ENCODE results near the gene MPST.

MPST gene

DNA sequence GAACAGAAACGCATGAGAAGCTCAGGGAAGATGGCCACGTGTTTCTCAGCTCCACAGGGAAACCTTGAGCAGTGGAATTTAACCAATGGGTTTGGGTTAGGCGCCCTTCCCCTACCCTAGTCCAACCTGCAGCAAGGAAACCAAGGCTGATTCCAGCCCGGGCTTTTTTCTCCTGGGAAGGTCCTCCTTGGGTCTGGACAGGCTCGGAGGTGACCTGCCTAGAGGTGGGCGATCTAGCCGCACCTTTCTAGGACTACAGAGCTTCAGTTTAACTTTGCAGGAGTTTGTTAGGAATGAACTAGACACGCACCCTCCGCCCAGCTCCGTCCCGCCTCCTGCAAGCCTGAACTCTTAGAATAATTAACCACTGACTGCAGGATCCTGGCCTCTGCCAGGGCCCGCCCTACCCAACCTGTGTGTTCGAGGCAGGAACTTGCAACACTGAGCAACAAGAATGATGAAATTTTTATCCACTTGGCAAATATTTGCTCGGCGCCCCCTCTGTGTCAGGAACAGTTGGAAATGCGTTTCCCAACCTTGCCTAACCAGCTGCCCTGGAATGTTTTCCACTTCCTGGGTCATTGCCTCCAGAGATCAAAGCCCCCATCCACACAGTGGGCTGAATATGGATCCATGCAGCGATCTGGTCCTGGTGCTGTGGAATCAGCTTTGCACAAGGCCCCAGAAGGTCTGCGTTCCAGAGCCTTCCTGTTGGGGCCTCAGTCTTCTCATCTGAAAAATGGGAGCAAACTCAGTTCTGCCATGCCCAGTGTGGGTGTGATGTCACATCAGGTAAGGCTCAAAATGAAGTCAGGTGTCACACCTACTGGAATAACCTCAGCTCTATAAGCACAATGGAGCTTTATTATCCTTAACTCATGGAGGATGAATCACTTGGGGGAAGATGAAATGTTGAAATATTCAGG, 13.3 kb downstream of the MPST start:
- no peak overlapping the region for H3K4me3 ChIP-seq (ENCODE audit: low read length)
- H3K9me3 ChIP-seq (ENCODE audit: control insufficient read depth, insufficient read depth, low read length) = no peaks in the 10 kb centered on the region; the same call in 1 of the 2 replicates
- 0 out of 2 replicates have a peak, but pooled peaks cover 1% of the 10 kb centered on the region for H3K4me1 ChIP-seq (ENCODE audit: control insufficient read depth, insufficient read depth, low read length)
- H3K36me3 ChIP-seq (ENCODE audit: control insufficient read depth, insufficient read depth, low read length) = peaks cover 7% of the 10 kb centered on the region
- no peak overlapping the region for H3K27ac ChIP-seq (ENCODE audit: low read length)
- WGBS (ENCODE audit: insufficient coverage, insufficient read length) = no CpG with 5 or more reads among the region's 18 CpGs
- no peaks in the 10 kb centered on the region for H3K27me3 ChIP-seq (ENCODE audit: control insufficient read depth, insufficient read depth, low read length)
- DNase-seq (ENCODE audit: low read depth, low spot score) = no peak

DNA sequence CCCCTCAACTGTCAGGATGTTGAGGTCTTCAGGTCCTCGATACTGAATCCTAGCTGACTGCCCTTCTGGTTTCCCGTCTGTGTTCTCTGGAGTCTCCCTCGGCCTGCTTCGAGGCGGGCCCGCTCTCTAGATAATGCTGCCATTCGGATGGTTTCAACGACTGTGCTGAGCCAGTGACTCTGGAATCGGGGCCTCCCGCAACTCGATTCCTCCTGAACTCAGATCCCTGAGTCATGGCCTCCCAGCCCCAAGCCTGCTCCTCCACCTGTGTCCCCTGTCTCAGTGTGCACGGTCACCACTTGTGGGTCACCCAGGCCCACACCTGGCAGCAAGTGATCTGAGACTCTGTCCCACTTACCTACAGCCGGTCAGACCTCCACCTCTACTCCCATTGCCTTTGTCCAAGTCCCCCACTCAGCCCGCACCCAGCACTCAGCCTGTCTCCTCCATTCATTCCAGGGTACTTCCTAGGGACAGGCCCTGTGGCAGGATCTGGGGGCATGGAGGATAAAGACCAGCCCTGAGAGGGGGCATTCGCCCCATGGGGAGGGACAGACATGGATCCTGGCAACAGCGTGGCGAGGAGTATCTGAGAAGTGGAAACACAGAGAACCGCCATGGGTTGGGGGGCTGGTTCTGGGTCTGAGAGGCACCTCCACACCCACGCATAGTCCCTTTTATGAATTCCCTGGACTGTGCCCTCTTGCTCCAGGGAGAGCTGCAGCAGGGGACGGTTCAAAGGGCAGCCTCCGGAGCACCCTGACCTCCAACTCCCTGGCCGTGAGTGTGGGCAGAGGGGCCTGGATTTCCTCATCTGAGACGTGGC, 14.3 kb downstream of the MPST start:
- H3K27me3 ChIP-seq (ENCODE audit: control insufficient read depth, insufficient read depth, low read length) = no peaks in the 10 kb centered on the region
- 0 out of 2 replicates have a peak, but pooled peaks cover 1% of the 10 kb centered on the region for H3K4me1 ChIP-seq (ENCODE audit: control insufficient read depth, insufficient read depth, low read length)
- H3K4me3 ChIP-seq (ENCODE audit: low read length) = no peak overlapping the region
- no peaks in the 10 kb centered on the region; the same call in 1 of the 2 replicates for H3K9me3 ChIP-seq (ENCODE audit: control insufficient read depth, insufficient read depth, low read length)
- no CpG with 5 or more reads among the region's 23 CpGs for WGBS (ENCODE audit: insufficient coverage, insufficient read length)
- no peak overlapping the region for H3K27ac ChIP-seq (ENCODE audit: low read length)
- DNase-seq (ENCODE audit: low read depth, low spot score) = no peak
- H3K36me3 ChIP-seq (ENCODE audit: control insufficient read depth, insufficient read depth, low read length) = peaks cover 7% of the 10 kb centered on the region

DNA sequence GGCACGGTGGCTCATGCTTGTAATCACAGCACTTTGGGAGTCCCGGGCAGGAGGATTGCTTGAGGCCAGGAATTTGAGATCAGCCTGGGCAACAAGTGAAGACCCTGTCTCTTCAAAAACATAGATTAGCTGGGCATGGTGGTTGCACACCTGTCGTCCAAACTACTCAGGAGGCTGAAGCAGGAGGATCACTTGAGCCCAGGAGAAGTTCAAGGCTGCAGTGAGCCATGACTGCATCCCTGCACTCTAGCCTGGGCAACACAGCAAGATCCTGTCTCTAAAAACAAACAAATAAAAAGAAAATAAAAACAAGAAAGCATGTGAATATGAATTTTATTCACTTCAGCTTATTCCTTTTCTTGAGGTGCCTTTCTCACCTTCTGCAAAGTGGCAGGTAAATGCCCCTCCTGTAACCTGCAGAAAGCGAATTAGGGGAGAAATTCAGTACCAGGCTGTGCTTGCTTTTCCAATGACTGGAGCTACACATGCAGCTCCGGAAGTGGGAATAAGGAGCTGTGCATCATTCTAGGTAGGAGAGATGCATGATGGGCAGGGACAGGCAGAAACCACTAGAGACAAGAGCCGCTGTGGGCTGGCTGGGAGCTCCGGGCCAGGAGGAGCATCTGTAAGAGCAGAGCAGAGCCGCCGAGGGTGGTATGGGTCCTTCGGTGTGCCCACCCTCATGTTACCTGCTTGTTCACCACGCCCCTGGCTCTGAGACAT, 17.3 kb downstream of the MPST start:
- H3K4me1 ChIP-seq (ENCODE audit: control insufficient read depth, insufficient read depth, low read length) = 0 out of 2 replicates have a peak, but pooled peaks cover 1% of the 10 kb centered on the region
- no peaks in the 10 kb centered on the region for H3K36me3 ChIP-seq (ENCODE audit: control insufficient read depth, insufficient read depth, low read length)
- no peak for DNase-seq (ENCODE audit: low read depth, low spot score)
- H3K27ac ChIP-seq (ENCODE audit: low read length) = no peak overlapping the region
- no peaks in the 10 kb centered on the region for H3K27me3 ChIP-seq (ENCODE audit: control insufficient read depth, insufficient read depth, low read length)
- no CpG with 5 or more reads among the region's 11 CpGs for WGBS (ENCODE audit: insufficient coverage, insufficient read length)
- H3K9me3 ChIP-seq (ENCODE audit: control insufficient read depth, insufficient read depth, low read length) = no peaks in the 10 kb centered on the region; the same call in 1 of the 2 replicates
- no peak overlapping the region for H3K4me3 ChIP-seq (ENCODE audit: low read length)

DNA sequence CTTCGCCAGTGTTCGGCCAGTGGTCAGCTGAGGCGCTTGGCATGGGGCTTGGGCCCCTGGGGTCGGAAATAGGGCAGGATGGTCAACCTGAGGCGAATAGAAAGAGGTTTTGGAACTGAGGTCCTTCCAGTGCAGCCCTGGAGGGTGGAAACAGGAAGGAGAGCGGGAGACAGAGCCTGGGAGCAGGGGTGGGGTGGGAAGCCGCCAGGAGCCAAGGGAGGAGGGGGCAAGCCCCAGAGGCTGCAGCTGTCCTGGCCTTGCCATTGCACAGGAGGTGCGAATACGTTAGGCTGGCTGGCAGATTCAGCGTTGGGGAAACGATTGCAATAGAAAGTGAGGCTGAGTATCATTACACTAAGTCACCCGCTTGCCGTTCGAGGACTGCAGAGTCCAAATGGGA, 18.1 kb downstream of the MPST start:
- H3K4me3 ChIP-seq (ENCODE audit: low read length) = no peak overlapping the region
- no CpG with 5 or more reads among the region's 14 CpGs for WGBS (ENCODE audit: insufficient coverage, insufficient read length)
- H3K4me1 ChIP-seq (ENCODE audit: control insufficient read depth, insufficient read depth, low read length) = no peaks in the 10 kb centered on the region
- H3K9me3 ChIP-seq (ENCODE audit: control insufficient read depth, insufficient read depth, low read length) = no peaks in the 10 kb centered on the region; the same call in 1 of the 2 replicates
- no peak overlapping the region for H3K27ac ChIP-seq (ENCODE audit: low read length)
- DNase-seq (ENCODE audit: low read depth, low spot score) = no peak
- no peaks in the 10 kb centered on the region for H3K36me3 ChIP-seq (ENCODE audit: control insufficient read depth, insufficient read depth, low read length)
- H3K27me3 ChIP-seq (ENCODE audit: control insufficient read depth, insufficient read depth, low read length) = no peaks in the 10 kb centered on the region

DNA sequence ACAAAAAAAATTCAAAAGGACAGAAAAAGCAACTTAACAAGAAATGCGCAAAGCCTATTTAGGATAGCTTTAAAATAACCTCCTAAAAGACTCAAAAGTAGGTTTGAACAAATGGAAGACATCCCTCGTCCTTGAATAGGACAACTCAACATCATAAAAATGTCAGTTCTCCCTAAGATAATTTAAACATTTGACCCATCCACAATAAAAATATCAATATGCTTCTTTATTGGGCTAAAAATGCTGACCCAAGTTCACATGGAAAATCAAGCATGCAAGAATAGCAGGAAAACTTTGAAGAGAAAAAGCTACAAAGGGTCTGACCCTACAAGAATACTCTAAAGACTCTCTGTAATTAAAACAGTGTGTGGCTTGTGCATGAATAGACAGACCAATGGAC, 19.9 kb downstream of the MPST start:
- Histone ChIP-seq H3K4me3 (ENCODE audit: low read length) (no peak overlapping the region), H3K9me3 (ENCODE audit: control insufficient read depth, insufficient read depth, low read length) (no peaks in the 10 kb centered on the region; the same call in none of the 2 replicates), H3K27ac (ENCODE audit: low read length) (no peak overlapping the region), H3K4me1 (ENCODE audit: control insufficient read depth, insufficient read depth, low read length) (peaks cover 6% of the 10 kb centered on the region), H3K27me3 (ENCODE audit: control insufficient read depth, insufficient read depth, low read length) (no peaks in the 10 kb centered on the region), H3K36me3 (ENCODE audit: control insufficient read depth, insufficient read depth, low read length) (no peaks in the 10 kb centered on the region)
- DNase-seq (ENCODE audit: low read depth, low spot score) = no peak
- WGBS (ENCODE audit: insufficient coverage, insufficient read length) = no CpG with 5 or more reads among the region's 2 CpGs

DNA sequence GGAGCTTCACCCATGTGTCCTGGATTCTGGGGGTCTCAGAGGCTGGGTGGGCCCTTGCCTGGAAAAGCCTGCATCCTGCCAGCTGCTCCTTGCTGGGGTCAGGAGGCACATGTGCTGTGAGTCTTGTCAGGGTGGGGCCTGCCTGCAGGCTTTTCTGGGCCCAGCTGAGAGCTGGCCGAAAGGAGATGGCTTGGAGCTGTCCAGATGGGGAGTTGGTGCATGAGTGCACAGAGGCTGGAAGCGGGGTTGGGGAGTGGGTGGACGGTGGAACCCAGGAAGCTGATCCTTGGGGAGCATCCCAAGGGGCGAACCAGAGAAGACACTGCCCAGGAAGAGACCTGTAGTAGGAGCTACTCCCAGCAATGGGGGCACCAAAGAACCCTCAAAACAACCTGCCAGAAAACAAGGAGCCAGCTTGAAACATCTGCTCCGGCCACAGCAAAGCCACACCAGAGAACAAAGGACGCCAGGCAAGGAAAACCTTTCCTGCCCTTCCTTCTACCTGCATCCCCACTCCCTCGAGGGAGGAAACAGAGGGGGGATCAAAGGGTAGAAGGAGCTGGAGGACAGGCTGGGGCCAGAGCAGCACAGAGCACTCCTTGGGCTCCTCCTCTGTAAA, 23.8 kb downstream of the MPST start:
- H3K9me3 ChIP-seq (ENCODE audit: control insufficient read depth, insufficient read depth, low read length) = no peaks in the 10 kb centered on the region; the same call in 1 of the 2 replicates
- peaks cover 8% of the 10 kb centered on the region for H3K4me1 ChIP-seq (ENCODE audit: control insufficient read depth, insufficient read depth, low read length)
- H3K27ac ChIP-seq (ENCODE audit: low read length) = no peak overlapping the region
- H3K36me3 ChIP-seq (ENCODE audit: control insufficient read depth, insufficient read depth, low read length) = no peaks in the 10 kb centered on the region
- no peak for DNase-seq (ENCODE audit: low read depth, low spot score)
- no CpG with 5 or more reads among the region's 7 CpGs for WGBS (ENCODE audit: insufficient coverage, insufficient read length)
- H3K4me3 ChIP-seq (ENCODE audit: low read length) = no peak overlapping the region
- H3K27me3 ChIP-seq (ENCODE audit: control insufficient read depth, insufficient read depth, low read length) = no peaks in the 10 kb centered on the region

DNA sequence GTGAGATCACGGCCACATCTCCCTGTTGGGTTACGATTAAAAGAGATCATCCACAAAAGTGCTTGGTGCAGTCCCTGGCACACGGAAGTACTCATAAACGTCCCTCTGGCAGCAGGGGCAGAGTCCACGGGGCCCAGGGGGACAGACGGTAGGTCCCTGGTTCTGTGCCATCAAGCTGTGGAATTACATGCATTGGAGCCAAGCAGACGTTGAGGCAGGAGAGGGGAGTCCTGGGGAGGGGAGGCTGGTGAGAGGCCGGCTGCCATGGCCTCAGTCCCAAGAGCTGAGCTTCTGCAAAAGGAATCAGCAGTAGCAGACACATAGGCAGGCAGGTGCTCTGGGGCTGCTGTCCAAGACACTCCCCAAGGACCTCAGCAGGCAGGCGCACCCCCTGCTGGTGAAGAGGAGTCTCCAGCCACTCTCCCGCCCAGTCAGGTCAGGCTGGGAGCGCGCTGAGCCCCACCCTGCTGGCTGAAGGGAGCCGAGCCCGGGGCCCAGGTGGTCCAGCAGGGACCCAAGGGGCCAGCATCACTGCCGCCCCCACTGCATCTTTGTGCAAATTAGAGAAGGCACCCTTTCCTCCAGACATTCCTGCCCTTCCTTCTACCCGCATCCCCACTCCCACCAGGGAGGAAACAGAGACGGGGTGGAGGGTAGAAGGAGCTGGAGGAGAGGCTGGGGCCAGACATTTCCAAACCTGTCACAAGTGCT, 24.4 kb downstream of the MPST start:
- Histone ChIP-seq H3K27me3 (ENCODE audit: control insufficient read depth, insufficient read depth, low read length) (no peaks in the 10 kb centered on the region), H3K27ac (ENCODE audit: low read length) (no peak overlapping the region), H3K36me3 (ENCODE audit: control insufficient read depth, insufficient read depth, low read length) (no peaks in the 10 kb centered on the region), H3K4me3 (ENCODE audit: low read length) (no peak overlapping the region), H3K4me1 (ENCODE audit: control insufficient read depth, insufficient read depth, low read length) (peaks cover 8% of the 10 kb centered on the region), H3K9me3 (ENCODE audit: control insufficient read depth, insufficient read depth, low read length) (no peaks in the 10 kb centered on the region; the same call in 1 of the 2 replicates)
- no CpG with 5 or more reads among the region's 17 CpGs for WGBS (ENCODE audit: insufficient coverage, insufficient read length)
- DNase-seq (ENCODE audit: low read depth, low spot score) = no peak

DNA sequence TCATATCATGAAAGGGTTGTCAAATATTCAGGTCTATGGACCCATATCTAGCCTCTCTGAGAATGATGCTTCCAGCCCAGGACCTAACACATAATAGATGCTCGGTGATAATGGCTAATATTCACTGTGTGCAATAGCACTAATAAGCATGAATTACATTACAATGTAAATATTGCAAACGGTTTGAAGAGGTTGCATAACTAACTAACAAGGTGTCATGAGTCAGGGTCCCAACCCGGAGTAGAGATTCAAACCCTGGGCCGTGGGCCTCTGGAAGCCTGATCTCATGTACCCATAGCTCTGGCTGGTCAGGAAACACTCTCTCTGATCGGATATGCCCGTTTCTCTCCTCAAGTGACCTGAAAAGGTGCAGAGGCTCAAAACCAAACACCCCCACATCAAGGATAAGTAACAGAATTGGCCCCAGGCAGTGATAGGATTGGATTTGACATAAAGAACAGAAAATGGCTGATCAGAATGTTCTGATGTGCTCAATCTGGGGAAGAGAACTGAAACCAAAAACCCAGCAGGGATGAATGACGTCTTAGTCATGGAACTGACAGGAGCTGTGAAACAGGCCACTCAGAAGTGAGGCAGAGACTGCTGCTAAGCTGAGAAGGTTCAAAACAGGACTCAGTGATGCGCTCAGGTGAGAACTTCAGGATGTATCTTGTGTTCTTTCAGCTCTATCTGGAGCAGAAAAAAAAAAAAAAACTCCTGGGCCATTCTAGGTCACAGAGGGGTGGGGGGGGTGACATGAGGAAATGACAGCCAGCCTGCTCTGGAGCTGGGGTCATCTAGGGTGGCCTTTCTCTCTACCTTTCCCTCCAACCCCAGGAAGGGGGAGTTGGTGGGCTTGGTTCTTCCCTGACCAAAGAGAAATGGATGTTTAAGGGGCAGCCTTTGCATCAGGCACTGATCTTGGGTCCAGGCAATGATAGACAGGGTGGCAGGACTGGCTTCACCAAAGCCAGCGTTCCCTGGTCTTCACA, 25.4 kb downstream of the MPST start:
- WGBS (ENCODE audit: insufficient coverage, insufficient read length) = no CpG with 5 or more reads among the region's 9 CpGs
- no peaks in the 10 kb centered on the region for H3K27me3 ChIP-seq (ENCODE audit: control insufficient read depth, insufficient read depth, low read length)
- no peaks in the 10 kb centered on the region for H3K36me3 ChIP-seq (ENCODE audit: control insufficient read depth, insufficient read depth, low read length)
- no peak for DNase-seq (ENCODE audit: low read depth, low spot score)
- H3K4me3 ChIP-seq (ENCODE audit: low read length) = no peak overlapping the region
- no peaks in the 10 kb centered on the region; the same call in 1 of the 2 replicates for H3K9me3 ChIP-seq (ENCODE audit: control insufficient read depth, insufficient read depth, low read length)
- no peak overlapping the region for H3K27ac ChIP-seq (ENCODE audit: low read length)
- peaks cover 8% of the 10 kb centered on the region for H3K4me1 ChIP-seq (ENCODE audit: control insufficient read depth, insufficient read depth, low read length)
